ENCODE results near the gene GPATCH8.
"Not testable (repeated sequence)": the region's sequence is repeated elsewhere in the genome, so short reads cannot be mapped to it uniquely, and the experiment has no call there.

The GPATCH8 gene

GRCh38 chr17:44394112-44394511, 109.1 kb downstream of the GPATCH8 start:
- not testable (repeated sequence) for DNase-seq

- DNase-seq, result no peak
Observed at GRCh38 chr17:44390250-44390870, 112.8 kb downstream of the GPATCH8 start.

GRCh38 chr17:44389723-44390202, 113.4 kb downstream of the GPATCH8 start:
- DNase-seq, result no peak

GRCh38 chr17:44389281-44389680, 113.9 kb downstream of the GPATCH8 start, which contains the start of gene ITGA2B:
Gene ITGA2B (minus strand): TSS chr17:44389649. CDS start chr17:44389473, 176 bp downstream.
- DNase-seq, result no peak

GRCh38 chr17:44387804-44388203, 115.4 kb downstream of the GPATCH8 start:
- no peak for DNase-seq

- no peak for DNase-seq
Observed at GRCh38 chr17:44386182-44386525, 117.1 kb downstream of the GPATCH8 start.

GRCh38 chr17:44385287-44386181, 117.7 kb downstream of the GPATCH8 start:
- DNase-seq, result peak; percentile 89

GRCh38 chr17:44384823-44385286, 118.4 kb downstream of the GPATCH8 start:
- DNase-seq, result no peak

- DNase-seq, result no peak
Observed at GRCh38 chr17:44384281-44384822, 118.9 kb downstream of the GPATCH8 start.

GRCh38 chr17:44383861-44384260, 119.3 kb downstream of the GPATCH8 start:
- DNase-seq, result no peak

GRCh38 chr17:44383363-44383762, 119.8 kb downstream of the GPATCH8 start:
- no peak for DNase-seq

GRCh38 chr17:44382917-44383316, 120.3 kb downstream of the GPATCH8 start:
- DNase-seq, result no peak

GRCh38 chr17:44381810-44382305, 121.3 kb downstream of the GPATCH8 start:
- no peak for DNase-seq

GRCh38 chr17:44380767-44381166, 122.4 kb downstream of the GPATCH8 start:
- DNase-seq, result no peak

GRCh38 chr17:44379887-44380286, 123.3 kb downstream of the GPATCH8 start:
- no peak for DNase-seq

GRCh38 chr17:44378171-44378705, 125.0 kb downstream of the GPATCH8 start:
- no peak for DNase-seq

- DNase-seq, result no peak
Observed at GRCh38 chr17:44376779-44377178, 126.4 kb downstream of the GPATCH8 start.

GRCh38 chr17:44376124-44376523, 127.1 kb downstream of the GPATCH8 start:
- DNase-seq, result no peak

- DNase-seq, result no peak
Observed at GRCh38 chr17:44375196-44376017, 127.8 kb downstream of the GPATCH8 start.

GRCh38 chr17:44374306-44375195, 128.7 kb downstream of the GPATCH8 start:
- DNase-seq, result no peak

GRCh38 chr17:44372036-44372435, 131.2 kb downstream of the GPATCH8 start:
- DNase-seq, result no peak

Data from CD4-positive, alpha-beta T cell treated with Interleukin-10 for 1 hour (primary cell).